Tibial artery (tissue), 4 donors: ENCODE measurements around the gene CRTC1.
"Not testable (repeated sequence)": the region's sequence is repeated elsewhere in the genome, so short reads cannot be mapped to it uniquely, and the experiment has no call there.

Experiments
- DNase-seq, 2 donors: peaks; one replicate each; pipeline ENCODE4 v3.0.0-alpha.2; 2019
- H3K27ac ChIP-seq, 2 donors: fragments of 200-600 bp; sonication (generic) in 1 of 2; 1 replicate in 1 of 2; 2 replicates in 1 of 2; pipeline ENCODE4 v1.5.1; 2018 to 2019; ENCODE audit warnings: mild to moderate bottlenecking in 1 of 2
- H3K27me3 ChIP-seq, 2 donors: fragments of 200-600 bp; sonication (generic) in 1 of 2; one replicate each; pipeline versions ENCODE4 v1.5.1 to v1.6.0; 2016 to 2019
- H3K36me3 ChIP-seq, 3 donors: fragments of 200-600 bp; sonication (generic) in 2 of 3; one replicate each; pipeline ENCODE4 v1.5.1; 2016 to 2019; ENCODE audit warnings: mild to moderate bottlenecking in 2 of 3
- H3K4me1 ChIP-seq, 4 donors: fragments of 200-600 bp; sonication (generic) in 2 of 4; 1 replicate in 3 of 4; 2 replicates in 1 of 4; pipeline ENCODE4 v1.5.1; 2016 to 2019
- H3K4me3 ChIP-seq, 2 donors: fragments of 200-600 bp; sonication (generic) in 1 of 2; 1 replicate in 1 of 2; 2 replicates in 1 of 2; pipeline ENCODE4 v1.5.1; 2018 to 2019; ENCODE audit warnings: mild to moderate bottlenecking in 2 of 2
- H3K9me3 ChIP-seq, 3 donors: fragments of 200-600 bp; sonication (generic) in 1 of 3; one replicate each; pipeline ENCODE4 v1.5.1; 2016 to 2019
- intact Hi-C: fragments of 100-400 bp; cut with DNase I; formaldehyde crosslinking; loops from one replicate; pipeline ENCODE4 v1.15.0; 2023; ENCODE audit warnings: low total_unique reads
- TF ChIP-seq, protein P1 (sequence below), 2 experiments: fragments of 200-600 bp in 1 of 2; fragments of 450-650 bp in 1 of 2; IDR thresholded peaks; one replicate each; pipeline ENCODE4 v1.5.1; 2017 to 2019; ENCODE audit warnings: antibody characterized with exemption in 2 of 2, mild to moderate bottlenecking in 1 of 2, moderate library complexity in 1 of 2

The CRTC1 gene

DNA sequence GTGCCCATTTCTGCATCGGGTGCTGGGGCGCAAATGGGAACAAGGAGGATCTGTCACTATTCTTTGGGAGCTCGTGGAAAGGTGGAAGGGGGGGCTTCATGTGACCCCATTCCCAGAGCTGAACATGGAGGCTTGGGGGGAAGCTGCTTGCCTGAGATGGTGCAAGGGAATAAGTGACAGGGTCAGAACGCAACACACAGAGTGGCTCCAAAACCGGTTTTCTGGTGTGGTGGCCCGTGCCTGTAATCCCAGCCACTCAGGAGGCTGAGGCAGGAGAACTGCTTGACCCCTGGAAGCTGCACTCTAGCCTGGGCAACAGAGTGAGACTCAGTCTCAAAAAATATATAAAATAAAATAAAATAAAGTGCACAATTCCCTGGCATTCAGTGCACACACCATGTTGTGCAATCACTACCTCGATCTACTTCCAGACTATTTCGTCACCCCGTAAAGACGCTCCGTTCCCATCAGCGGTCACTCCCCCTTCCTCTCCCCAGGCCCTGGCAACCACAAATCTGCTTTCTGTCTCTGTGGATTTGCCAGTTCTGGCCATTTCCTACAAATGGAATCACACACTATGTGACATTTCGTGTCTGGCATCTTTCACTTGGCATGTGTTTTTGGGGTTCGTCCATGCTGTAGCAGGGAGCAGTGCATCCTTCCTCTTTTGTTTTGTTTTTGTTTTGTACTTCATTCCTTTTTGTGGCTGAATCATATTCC, 125.8 kb downstream of the CRTC1 start:
- TF ChIP-seq, protein P1, sequence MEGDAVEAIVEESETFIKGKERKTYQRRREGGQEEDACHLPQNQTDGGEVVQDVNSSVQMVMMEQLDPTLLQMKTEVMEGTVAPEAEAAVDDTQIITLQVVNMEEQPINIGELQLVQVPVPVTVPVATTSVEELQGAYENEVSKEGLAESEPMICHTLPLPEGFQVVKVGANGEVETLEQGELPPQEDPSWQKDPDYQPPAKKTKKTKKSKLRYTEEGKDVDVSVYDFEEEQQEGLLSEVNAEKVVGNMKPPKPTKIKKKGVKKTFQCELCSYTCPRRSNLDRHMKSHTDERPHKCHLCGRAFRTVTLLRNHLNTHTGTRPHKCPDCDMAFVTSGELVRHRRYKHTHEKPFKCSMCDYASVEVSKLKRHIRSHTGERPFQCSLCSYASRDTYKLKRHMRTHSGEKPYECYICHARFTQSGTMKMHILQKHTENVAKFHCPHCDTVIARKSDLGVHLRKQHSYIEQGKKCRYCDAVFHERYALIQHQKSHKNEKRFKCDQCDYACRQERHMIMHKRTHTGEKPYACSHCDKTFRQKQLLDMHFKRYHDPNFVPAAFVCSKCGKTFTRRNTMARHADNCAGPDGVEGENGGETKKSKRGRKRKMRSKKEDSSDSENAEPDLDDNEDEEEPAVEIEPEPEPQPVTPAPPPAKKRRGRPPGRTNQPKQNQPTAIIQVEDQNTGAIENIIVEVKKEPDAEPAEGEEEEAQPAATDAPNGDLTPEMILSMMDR (IDR thresholded peaks at IDR 0.05), result no peak
- intact Hi-C loops, result no loop called here
- H3K4me3 ChIP-seq, result no peak overlapping the region
- H3K27ac ChIP-seq, result peak overlapping the region; percentile 63 to 65
- DNase-seq, result peak; percentile 85 to 91
- H3K4me1 ChIP-seq, result peaks cover 0 to 44% (median 9%) of the 10 kb centered on the region in 4 donors
- no peaks in the 10 kb centered on the region for H3K9me3 ChIP-seq
- H3K36me3 ChIP-seq, result no peaks in the 10 kb centered on the region
- peaks cover 0 to 15% of the 10 kb centered on the region in 2 donors for H3K27me3 ChIP-seq

DNA sequence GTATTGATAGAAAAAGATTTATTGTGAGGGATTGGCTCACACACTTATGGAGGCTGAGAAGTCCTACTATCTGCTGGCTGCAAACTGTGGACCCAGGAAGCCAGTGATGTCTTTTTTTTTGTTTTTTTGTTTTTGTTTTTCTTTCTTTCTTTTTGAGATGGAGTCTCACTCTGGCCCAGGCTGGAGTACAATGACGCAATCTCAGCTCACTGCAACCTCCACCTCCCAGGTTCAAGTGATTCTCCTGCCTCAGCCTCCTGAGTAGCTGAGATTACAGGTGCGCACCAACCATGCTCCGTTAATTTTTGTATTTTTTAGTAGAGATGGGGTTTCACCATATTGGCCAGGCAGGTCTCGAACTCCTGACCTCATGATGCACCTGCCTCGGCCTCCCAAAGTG, 128.2 kb downstream of the CRTC1 start:
- intact Hi-C loops, H3K4me3 ChIP-seq, H3K27ac ChIP-seq, H3K36me3 ChIP-seq, DNase-seq, H3K9me3 ChIP-seq, H3K27me3 ChIP-seq: not testable (repeated sequence)
- H3K4me1 ChIP-seq, result peaks cover 0 to 48% (median 11%) of the 10 kb centered on the region in 4 donors

DNA sequence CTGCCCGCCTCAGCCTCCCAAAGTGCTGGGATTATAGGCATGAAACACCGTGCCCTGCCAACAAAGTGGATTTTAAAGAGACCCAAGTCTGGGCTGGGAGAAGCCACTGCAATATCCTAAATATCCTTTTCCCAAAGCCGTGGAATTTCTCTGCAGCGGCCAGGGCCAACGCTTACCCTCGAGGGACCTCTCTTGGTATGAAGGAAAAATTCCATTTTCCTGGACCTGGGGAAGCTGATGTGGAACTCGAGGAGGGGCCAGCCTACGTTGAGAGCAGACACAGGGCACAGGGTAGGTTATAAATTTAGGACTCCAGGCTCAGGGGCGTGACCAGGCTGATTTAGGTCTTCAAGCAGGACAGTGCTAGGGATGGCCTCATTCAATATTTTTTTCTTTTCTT, 130.6 kb downstream of the CRTC1 start:
- Histone ChIP-seq H3K9me3 (no peaks in the 10 kb centered on the region), H3K36me3 (no peaks in the 10 kb centered on the region), H3K4me3 (no peak overlapping the region), H3K27ac (peak overlapping the region; percentile 3 to 43), H3K27me3 (no peaks in the 10 kb centered on the region), H3K4me1 (peaks cover 0 to 33% (median 9%) of the 10 kb centered on the region in 4 donors)
- intact Hi-C loops, result no loop called here
- DNase-seq, result peak; percentile 68 to 86
- TF ChIP-seq, protein P1 (IDR thresholded peaks at IDR 0.05), result peak in 1 of 2 experiments; percentile 13

DNA sequence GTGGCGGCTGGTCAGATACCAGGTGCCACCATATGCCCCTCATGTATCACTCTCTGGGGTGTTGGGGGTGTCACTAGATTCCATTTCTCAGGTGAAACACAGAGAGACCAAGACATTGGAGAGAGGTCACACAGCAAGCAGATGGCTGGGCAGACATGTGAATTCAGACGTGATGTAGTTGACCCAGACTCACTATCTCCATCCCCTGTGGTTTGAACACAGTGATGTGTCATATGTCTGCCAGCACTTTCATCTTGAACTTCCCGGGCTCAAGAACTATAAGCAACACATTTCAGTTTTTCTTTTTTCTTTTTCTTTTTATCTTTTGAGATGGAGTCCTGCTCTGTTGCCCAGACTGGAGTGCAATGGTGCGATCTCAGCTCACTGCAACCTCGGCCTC, 132.2 kb downstream of the CRTC1 start:
- H3K27ac ChIP-seq, result no peak overlapping the region
- H3K36me3 ChIP-seq, result no peaks in the 10 kb centered on the region
- intact Hi-C loops, result no loop called here
- no peaks in the 10 kb centered on the region for H3K27me3 ChIP-seq
- TF ChIP-seq, protein P1 (IDR thresholded peaks at IDR 0.05), result no peak
- no peak overlapping the region for H3K4me3 ChIP-seq
- H3K9me3 ChIP-seq, result no peaks in the 10 kb centered on the region
- peaks cover 0 to 17% (median 5%) of the 10 kb centered on the region in 4 donors for H3K4me1 ChIP-seq
- DNase-seq, result no peak

DNA sequence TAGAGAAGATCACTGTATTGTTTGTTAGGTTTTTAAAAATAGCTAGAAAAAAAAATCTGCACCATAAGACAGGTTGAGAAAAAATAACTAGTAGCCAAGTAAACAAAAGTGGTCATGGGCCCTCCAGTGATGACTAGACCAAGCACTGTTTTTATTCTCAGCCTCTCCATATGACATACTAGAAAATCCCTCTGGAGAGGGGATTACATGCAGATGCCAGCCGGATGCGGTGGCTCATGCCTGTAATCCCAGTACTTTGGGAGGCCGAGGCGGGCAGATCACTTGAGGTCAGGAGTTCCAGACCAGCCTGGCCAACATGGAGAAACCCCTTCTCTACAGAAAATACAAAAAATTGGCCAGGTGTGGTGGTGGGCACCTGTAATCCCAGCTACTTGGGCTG, 133.2 kb downstream of the CRTC1 start:
- H3K36me3 ChIP-seq, H3K27me3 ChIP-seq, DNase-seq, H3K9me3 ChIP-seq, intact Hi-C loops, H3K27ac ChIP-seq, H3K4me3 ChIP-seq: not testable (repeated sequence)
- peaks cover 0 to 17% (median 5%) of the 10 kb centered on the region in 4 donors for H3K4me1 ChIP-seq

DNA sequence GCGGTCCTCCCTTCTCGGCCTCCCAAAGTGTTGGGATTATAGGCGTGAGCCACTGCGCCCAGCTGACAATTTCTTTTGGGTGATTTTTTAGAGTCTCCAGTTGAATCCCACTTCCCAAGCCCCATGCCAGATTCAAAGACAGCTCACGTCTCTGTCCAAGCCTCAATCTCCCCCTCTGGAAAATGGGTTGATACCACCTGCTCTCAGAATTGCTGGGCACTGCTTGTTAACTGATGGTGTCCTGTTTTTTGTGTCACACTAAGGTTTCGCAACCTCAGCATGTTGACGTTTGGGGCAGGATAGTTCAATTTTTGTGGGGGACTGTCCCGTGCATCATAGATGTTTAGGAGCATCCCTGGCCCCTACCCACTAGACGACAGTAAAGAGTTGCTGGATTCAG, 134.1 kb downstream of the CRTC1 start:
- TF ChIP-seq, protein P1 (IDR thresholded peaks at IDR 0.05), result no peak
- Histone ChIP-seq H3K27ac (no peak overlapping the region), H3K4me1 (peaks cover 0 to 17% (median 5%) of the 10 kb centered on the region in 4 donors), H3K27me3 (no peaks in the 10 kb centered on the region), H3K4me3 (no peak overlapping the region), H3K36me3 (no peaks in the 10 kb centered on the region), H3K9me3 (no peaks in the 10 kb centered on the region)
- intact Hi-C loops, result no loop called here
- no peak for DNase-seq
